ENCODE measurements around the gene EIF2S2.

The EIF2S2 gene

DNA sequence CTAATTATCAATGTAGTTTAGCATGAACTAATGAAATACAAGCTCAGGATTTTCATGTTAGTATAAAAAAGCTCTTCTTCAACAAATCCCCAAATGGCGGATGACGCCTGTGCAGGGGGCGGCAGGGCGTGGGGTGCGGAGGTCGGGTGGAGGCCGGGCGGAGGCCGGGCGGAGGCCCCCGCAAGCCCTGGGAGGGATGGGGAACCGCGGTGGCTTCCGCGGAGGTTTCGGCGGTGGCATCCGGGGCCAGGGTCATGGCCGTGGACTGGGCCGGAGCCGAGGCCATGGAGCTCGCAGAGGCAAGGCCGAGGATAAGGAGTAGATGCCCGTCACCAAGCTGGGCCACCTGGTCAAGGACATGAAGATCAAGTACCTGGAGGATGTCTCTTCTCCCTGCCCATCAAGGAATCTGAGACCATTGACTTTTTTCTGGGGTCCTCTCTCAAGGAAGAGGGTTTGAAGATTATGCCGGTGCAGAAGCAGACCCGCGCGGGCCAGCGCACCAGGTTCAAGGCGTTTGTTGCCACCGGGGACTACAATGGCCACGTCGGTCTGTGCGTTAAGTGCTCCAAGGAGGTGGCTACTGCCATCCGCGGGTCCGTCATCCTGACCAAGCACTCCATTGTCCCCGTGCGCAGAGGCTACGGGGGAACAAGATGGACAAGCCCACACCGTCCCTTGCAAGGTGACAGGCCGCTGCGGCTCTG, 10.4 kb upstream of the EIF2S2 start:
- no peak for DNase-seq (ENCODE audit: low read depth)

GRCh38 chr20:34120213-34120612, 8.2 kb upstream of the EIF2S2 start:
- DNase-seq (ENCODE audit: low read depth) = no peak

DNA sequence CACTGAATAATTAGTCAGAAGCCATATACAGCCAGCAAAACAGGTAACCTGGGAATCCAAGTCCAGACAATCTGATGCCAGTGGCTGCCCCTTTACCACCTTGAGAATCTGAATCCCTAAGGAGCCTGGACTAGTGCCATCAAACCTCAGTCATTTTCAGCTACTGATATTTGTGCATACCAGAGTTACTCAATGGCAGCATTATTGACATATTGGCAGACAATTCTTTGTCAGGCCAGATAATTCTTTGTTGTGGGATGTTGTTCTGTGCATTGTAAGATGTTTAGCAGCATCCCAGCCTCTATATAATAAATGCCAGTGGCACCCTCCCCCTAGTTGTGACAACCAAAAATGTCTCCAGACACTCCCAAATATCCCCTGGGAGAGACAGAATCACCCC, 3.2 kb upstream of the EIF2S2 start:
- no peak for DNase-seq (ENCODE audit: low read depth)

DNA sequence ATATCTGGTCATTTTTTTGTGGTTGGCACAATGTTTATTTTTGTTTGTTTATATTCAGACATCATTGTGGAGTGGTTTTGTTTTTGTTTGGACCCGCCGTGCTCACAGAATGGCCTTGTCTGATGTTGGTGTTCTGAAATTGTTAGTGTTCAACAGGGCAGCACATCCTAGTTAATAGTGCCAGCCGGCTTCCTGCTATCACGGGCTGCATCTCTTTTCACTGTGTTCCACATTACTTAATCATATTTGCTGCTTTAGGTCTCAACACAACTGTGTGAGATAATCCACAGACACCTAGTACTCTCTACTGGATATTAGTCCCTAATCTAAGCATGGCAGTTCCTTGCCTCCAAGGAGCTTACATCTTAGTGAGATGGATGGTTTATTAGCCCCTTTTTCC, 2.8 kb upstream of the EIF2S2 start:
- no peak for DNase-seq (ENCODE audit: low read depth)

DNA sequence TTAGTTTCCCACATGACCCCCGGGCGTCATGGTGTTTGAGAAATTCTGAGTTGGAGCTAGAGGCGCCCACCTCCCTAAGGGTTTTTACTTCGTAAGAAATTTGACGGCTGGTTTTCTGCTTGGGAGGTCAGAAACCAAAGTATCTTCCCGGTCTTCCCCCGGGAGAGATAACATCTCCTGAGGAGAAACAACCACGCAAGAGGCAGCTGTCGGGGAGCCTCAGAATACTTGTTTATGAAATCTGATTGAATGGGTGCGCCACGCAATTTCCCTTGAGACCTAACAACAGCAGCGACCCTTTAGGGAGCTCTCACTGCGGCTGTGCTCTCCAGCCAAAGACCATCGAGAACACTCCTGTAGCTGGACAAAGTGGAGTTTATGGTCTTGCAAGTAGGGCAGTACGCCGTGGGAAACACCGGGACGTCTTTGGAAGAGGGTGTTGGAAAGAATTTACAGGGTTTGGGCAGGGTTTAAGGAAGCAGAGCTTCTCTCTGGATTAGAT, 608 bp upstream of the EIF2S2 start:
- no peak for DNase-seq (ENCODE audit: low read depth)

GRCh38 chr20:34110745-34111641, 1.1 kb downstream of the EIF2S2 start:
- no peak for DNase-seq (ENCODE audit: low read depth)

GRCh38 chr20:34110025-34110744, 1.9 kb downstream of the EIF2S2 start:
- no peak for DNase-seq (ENCODE audit: low read depth)

- no peak for DNase-seq (ENCODE audit: low read depth)
These were observed 2.6 kb downstream of the EIF2S2 start for GRCh38 chr20:34109442-34109841.

DNA sequence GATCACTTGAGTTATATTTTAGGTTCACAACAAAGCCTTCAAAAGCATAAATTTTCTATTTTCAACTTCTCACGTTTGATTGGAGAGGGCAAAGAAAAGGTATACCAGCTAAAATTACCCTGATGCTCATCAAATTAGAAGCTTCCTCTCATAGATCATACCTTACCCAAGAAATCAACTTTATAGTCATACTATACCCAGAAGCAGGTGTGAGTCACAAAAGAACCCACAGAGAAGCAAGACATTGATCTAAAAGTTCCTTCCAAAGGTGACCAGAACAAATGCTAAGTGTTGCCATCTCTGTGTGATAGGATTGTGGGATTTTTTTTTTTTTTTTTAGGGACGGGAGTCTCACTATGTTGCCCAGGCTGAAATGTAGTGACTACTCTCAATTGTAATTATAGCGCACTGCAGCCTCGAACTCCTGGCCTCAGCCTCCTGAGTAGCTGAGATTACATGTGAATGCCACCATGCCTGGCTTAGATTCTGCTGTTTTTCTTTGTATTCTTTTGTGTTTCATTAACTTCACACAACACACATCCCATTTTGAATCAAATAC, 3.3 kb downstream of the EIF2S2 start:
- no peak for DNase-seq (ENCODE audit: low read depth)

GRCh38 chr20:34105978-34106675, 5.9 kb downstream of the EIF2S2 start:
- no peak for DNase-seq (ENCODE audit: low read depth)

- no peak for DNase-seq (ENCODE audit: low read depth)
These were observed 8.0 kb downstream of the EIF2S2 start for GRCh38 chr20:34104059-34104458.

- DNase-seq (ENCODE audit: low read depth) = no peak
These were observed 9.7 kb downstream of the EIF2S2 start for GRCh38 chr20:34102342-34102741.

- DNase-seq (ENCODE audit: low read depth) = no peak
These were observed 11.5 kb downstream of the EIF2S2 start for GRCh38 chr20:34100576-34100975.

DNA sequence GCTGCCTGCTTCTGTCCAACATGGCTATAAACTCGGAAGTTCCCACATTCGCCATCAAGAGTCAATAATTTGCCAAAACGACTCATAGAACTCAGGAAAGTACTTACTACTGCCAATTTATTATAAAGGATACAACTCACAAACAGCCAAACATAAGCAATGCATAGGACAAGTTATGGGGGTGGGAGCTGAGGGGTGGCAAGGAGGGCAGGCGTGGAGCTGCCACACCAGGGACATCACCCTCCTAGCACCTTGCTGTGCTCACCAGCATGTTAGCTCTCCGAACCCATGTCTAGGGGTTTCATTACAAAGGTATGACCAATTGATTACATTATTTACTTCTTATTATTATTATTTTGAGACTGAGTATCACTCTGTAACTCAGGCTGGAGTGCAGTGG, 12.4 kb downstream of the EIF2S2 start:
- DNase-seq (ENCODE audit: low read depth) = no peak

DNA sequence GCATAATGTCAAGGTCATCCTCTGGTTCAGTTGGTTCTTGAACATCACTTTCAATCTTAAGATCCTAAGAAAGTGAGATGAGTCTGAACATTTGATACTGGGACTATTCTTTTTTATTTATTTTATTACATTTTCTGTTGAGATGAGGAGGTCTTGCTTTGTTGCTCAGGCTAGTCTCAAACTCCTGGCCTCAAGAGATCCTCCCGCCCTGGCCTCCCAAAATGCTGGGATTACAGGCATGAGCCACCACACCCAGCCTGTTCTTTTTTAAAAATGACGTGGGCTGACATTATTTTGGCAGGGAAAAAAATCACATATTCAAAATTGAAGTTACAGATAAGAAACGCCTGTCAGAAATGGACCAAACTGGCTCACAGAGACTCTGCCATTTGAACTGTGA, 13.5 kb downstream of the EIF2S2 start:
- no peak for DNase-seq (ENCODE audit: low read depth)

GRCh38 chr20:34096699-34097444, 15.2 kb downstream of the EIF2S2 start:
- no peak for DNase-seq (ENCODE audit: low read depth)

GRCh38 chr20:34095825-34096224, 16.2 kb downstream of the EIF2S2 start:
- no peak for DNase-seq (ENCODE audit: low read depth)

DNA sequence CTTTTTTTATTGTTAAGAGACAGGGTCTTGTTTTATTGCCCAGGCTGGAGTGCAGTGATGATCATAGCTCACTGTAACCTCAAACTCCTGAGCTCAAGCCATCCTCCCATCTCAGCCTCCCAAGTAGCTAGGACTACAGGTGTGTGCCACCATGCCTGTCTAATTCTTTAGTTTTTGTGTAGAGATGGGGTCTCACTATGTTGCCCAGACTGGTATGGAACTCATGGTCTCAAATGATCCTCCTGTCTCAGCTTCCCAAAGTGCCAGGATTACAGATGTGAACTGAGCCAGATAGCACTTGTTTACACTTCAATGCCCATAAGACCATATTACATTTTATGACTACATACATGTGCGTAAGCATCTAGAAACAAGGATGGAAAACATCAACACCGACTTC, 18.1 kb downstream of the EIF2S2 start:
- no peak for DNase-seq (ENCODE audit: low read depth)

DNA sequence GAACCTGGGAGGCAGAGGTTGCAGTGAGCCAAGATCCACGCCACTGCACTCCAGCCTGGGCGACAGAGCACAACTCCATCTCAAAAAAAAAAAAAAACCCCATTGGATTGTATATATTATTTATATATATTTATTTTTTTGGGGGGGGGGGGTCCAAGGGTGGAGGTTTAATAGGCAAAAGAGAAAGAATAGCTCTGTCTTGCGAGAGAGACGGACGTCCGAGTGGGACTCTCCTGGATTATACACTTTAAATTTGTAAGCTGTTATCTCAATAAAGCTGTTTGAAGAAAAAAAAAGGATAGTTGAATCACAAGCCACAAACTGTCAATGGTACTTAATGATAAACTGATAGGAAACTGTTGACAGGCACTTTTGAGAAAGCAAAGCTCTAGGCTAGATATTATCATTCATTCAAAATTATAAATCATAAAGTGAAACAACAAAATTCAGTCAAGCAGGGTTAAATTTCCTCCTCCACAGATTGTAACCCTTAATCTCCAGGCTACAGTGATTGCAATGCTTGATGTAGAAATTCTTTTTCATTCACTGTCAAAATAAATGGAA, 20.3 kb downstream of the EIF2S2 start:
- DNase-seq (ENCODE audit: low read depth) = no peak

- DNase-seq (ENCODE audit: low read depth) = no peak
These were observed 21.4 kb downstream of the EIF2S2 start for GRCh38 chr20:34090645-34091044.

Data from activated gamma-delta T cell treated with anti-CD3 and anti-CD28 coated beads, Interleukin-2, amount 50 U/mL, for 16 hours (primary cell).